ENCODE measurements around the gene EXOG. TPM values are rescaled to one million over a fixed set of nuclear protein-coding genes. Genes with fewer than 3 reads are reported as not detected.

EXOG gene
- polyA plus RNA-seq, 1 experiment: 19.3 TPM

DNA sequence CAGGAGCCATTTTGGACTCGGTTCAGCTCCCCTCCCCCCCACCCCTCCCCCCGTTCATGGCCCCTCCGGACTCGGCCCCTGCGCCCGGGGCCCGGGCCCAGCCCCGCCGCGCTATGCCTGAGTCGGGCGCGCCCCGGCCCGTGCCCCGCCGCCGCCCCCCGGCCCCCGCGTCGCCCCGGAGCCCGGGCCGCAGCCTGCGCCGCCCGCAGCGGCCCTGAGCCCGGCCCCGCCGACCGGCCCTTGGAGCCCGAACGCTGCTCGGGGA is 42.3 kb upstream of the EXOG start:
- TF ChIP-seq, protein P1, sequence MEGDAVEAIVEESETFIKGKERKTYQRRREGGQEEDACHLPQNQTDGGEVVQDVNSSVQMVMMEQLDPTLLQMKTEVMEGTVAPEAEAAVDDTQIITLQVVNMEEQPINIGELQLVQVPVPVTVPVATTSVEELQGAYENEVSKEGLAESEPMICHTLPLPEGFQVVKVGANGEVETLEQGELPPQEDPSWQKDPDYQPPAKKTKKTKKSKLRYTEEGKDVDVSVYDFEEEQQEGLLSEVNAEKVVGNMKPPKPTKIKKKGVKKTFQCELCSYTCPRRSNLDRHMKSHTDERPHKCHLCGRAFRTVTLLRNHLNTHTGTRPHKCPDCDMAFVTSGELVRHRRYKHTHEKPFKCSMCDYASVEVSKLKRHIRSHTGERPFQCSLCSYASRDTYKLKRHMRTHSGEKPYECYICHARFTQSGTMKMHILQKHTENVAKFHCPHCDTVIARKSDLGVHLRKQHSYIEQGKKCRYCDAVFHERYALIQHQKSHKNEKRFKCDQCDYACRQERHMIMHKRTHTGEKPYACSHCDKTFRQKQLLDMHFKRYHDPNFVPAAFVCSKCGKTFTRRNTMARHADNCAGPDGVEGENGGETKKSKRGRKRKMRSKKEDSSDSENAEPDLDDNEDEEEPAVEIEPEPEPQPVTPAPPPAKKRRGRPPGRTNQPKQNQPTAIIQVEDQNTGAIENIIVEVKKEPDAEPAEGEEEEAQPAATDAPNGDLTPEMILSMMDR (IDR thresholded peaks at IDR 0.05; ENCODE audit: low read depth, low read length): no peak
- CTCF ChIA-PET: interaction anchor here (1.1 to 1.7 kb wide), 2 partner anchors 26 to 108 kb away, joined by 3 to 5 read pairs; no protein-coding TSS in a partner anchor

DNA sequence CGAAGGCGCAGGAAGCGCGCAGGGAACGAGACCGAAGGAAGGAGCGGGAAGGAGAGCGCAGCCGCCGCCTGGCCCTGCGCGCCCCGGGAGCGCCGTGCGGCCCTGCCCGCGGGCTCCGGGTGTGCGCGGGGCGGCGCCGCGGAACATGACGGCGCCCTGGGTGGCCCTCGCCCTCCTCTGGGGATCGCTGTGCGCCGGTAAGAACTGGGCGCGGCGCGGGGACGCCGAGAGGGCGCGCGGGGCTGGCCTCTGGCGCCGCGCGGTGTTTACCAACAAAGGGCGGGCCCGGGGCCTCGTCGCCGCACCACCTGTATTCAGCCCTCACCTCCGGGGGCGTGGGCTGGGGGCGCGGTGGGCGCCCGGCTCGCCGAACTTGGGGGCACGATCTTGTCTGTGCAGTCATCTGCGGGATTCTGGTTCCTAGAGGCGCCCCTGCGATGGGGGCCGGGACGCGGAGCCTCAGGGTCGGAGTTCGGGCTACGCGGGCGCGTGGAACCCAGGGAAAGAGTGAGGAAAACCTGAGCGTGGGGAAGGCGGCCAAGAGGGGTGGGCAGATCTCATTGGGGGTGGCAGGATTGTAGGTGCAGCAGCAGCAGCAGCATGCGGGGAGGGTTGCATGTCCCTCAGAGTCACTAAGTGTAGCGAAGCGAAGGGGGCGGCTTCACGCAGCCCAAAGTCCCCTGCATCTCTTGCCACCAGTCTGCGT is 41.8 kb upstream of the EXOG start:
- no peaks in the 10 kb centered on the region for H3K27me3 ChIP-seq (ENCODE audit: control insufficient read depth, insufficient read depth, low read length)
- DNase-seq (ENCODE audit: low read depth, low spot score): no peak
- peak overlapping the region; percentile 70 for H3K4me3 ChIP-seq (ENCODE audit: low read depth, low read length)
- ChIA-PET POLR2A (no interaction called here), CTCF (interaction anchor here (1.1 kb wide), 1 partner anchor 108 kb away, joined by 3 read pairs; the partner anchor contains the start of gene XYLB)
- TF ChIP-seq, protein P1 (IDR thresholded peaks at IDR 0.05; ENCODE audit: low read depth, low read length): no peak
- no peaks in the 10 kb centered on the region; the same call in 1 of the 2 replicates for H3K9me3 ChIP-seq (ENCODE audit: control insufficient read depth, insufficient read depth, low read length)
- H3K27ac ChIP-seq (ENCODE audit: low read depth, low read length): no peak overlapping the region

More for the DNA sequence above, 42.3 kb upstream of the EXOG start:
- no peak overlapping the region for H3K27ac ChIP-seq (ENCODE audit: low read depth, low read length)
- H3K4me3 ChIP-seq (ENCODE audit: low read depth, low read length): peak overlapping the region; percentile 70
- H3K27me3 ChIP-seq (ENCODE audit: control insufficient read depth, insufficient read depth, low read length): no peaks in the 10 kb centered on the region
- H3K9me3 ChIP-seq (ENCODE audit: control insufficient read depth, insufficient read depth, low read length): no peaks in the 10 kb centered on the region; the same call in 1 of the 2 replicates
- no peak for DNase-seq (ENCODE audit: low read depth, low spot score)
- POLR2A ChIA-PET: no interaction called here

DNA sequence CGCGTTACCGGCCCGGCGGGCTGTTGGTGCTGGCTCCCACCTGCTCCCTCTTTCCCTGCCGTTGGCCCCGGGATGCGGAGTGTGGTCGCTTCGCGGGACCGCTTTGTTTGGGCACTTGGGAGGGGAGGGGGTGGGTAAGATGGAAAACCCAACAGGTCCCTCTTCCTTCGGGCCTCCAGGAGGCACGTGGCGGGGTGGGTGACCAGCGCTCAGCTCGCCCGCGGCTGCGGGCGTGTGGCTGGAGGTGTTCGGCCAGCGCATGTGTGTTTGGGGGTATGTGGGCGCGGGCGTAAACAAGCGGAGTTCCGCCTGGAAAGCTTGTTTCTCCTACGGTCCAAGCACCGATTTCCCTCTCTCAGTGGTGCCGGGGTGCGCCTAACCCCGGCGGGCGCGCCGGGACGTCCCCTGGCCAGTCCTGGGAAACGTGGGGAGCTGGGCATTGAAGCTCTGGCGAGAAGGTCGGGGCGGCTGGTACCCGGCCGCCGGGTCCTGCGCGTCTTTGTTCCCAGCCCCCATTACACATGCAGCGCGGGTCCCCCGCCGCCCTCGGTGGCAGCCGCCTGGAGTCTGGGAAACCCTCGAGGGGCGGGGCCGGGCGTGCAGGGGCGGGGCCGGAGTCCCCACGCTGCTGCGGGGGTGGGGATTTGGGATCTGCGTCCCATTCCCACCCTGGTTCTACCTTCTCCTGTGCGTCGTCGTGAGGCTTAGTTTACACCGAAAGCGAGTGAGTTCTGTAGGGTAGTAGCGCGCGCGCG is 41.1 kb upstream of the EXOG start:
- POLR2A ChIA-PET: interaction anchor here (0.8 kb wide), 1 partner anchor 37 kb away, joined by 3 read pairs; no protein-coding TSS in a partner anchor
- TF ChIP-seq, protein P1 (IDR thresholded peaks at IDR 0.05; ENCODE audit: low read depth, low read length): no peak
- Histone ChIP-seq H3K4me3 (ENCODE audit: low read depth, low read length) (peak overlapping the region; percentile 70), H3K27me3 (ENCODE audit: control insufficient read depth, insufficient read depth, low read length) (no peaks in the 10 kb centered on the region), H3K27ac (ENCODE audit: low read depth, low read length) (no peak overlapping the region), H3K9me3 (ENCODE audit: control insufficient read depth, insufficient read depth, low read length) (no peaks in the 10 kb centered on the region; the same call in 1 of the 2 replicates)
- DNase-seq (ENCODE audit: low read depth, low spot score): no peak
- CTCF ChIA-PET: interaction anchor here (1.1 to 4.2 kb wide), 2 partner anchors 25 to 108 kb away, joined by 3 to 22 read pairs; partner anchors contain the start of gene XYLB

DNA sequence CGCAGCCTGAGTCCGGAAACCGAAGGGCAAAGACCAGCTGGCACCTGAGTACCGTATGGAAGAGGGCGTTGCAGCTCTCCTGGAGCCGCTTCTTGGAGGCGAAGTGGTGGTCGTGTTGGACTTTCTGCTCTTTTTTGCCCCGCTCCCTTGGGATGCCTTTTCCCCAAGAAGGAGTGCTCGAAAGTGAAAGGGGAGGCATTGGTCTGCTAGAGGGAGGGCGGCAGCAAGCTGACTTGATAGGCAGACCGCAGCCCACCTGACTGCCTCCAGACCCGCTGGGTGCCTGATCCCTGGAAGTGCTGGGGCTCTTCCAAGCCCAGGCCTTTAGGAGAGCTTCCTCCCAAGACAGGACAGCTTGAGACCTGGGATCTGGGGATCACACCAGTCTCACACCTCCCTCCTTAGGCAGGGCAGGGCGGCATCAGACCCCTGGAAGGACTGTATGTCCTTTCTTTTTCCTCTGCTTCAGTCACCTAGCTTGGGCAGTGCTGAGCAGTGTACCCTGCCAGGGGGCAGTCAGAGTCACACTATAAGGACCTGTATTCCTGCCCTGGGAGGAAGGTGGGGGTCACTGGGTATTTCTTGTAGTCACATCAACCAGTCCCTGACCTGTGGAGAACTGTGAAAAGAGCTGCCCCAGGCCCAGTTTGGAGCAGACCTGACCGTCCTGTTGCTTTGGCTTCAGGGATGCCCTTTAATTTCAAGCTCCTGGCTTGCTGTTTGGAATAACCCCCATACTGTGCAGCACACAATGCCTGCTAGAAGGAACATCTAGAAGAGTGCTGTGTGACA is 40.3 kb upstream of the EXOG start:
- H3K27ac ChIP-seq (ENCODE audit: low read depth, low read length): no peak overlapping the region
- ChIA-PET CTCF (interaction anchor here (0.6 to 4.2 kb wide), 5 partner anchors 10 to 109 kb away, joined by 3 to 22 read pairs (median 5); partner anchors contain the start of genes EXOG and XYLB), POLR2A (interaction anchor here (0.8 kb wide), 1 partner anchor 36 kb away, joined by 3 read pairs; no protein-coding TSS in a partner anchor)
- TF ChIP-seq, protein P1 (IDR thresholded peaks at IDR 0.05; ENCODE audit: low read depth, low read length): no peak
- H3K27me3 ChIP-seq (ENCODE audit: control insufficient read depth, insufficient read depth, low read length): no peaks in the 10 kb centered on the region
- H3K9me3 ChIP-seq (ENCODE audit: control insufficient read depth, insufficient read depth, low read length): no peaks in the 10 kb centered on the region; the same call in 1 of the 2 replicates
- peak; percentile 3 for DNase-seq (ENCODE audit: low read depth, low spot score)
- peak overlapping the region; percentile 70 for H3K4me3 ChIP-seq (ENCODE audit: low read depth, low read length)

Data from AG04450 (cell line).